ENCODE measurements around the gene PIP5K1A.
A peak's percentile ranks its signal among the peaks of the same experiment; 100 is the strongest.
"Not testable (repeated sequence)": the region's sequence is repeated elsewhere in the genome, so short reads cannot be mapped to it uniquely, and the experiment has no call there.

The PIP5K1A gene

GRCh38 chr1:151192047-151192446, 6.3 kb upstream of the PIP5K1A start:
- no peak for DNase-seq (ENCODE audit: low read depth)

- DNase-seq (ENCODE audit: low read depth): no peak
Measured at GRCh38 chr1:151193304-151193703, 5.0 kb upstream of the PIP5K1A start.

GRCh38 chr1:151193856-151194255, 4.5 kb upstream of the PIP5K1A start:
- no peak for DNase-seq (ENCODE audit: low read depth)

GRCh38 chr1:151194894-151195594, 3.3 kb upstream of the PIP5K1A start:
- peak; percentile 78 for DNase-seq (ENCODE audit: low read depth)

- peak; percentile 79 for DNase-seq (ENCODE audit: low read depth)
Measured at GRCh38 chr1:151196292-151196800, 2.0 kb upstream of the PIP5K1A start.

GRCh38 chr1:151197863-151198253, 494 bp upstream of the PIP5K1A start:
- no peak for DNase-seq (ENCODE audit: low read depth)

GRCh38 chr1:151199873-151200581, 1.7 kb downstream of the PIP5K1A start:
- DNase-seq (ENCODE audit: low read depth): peak; percentile 68

GRCh38 chr1:151205381-151205965, 7.1 kb downstream of the PIP5K1A start:
- DNase-seq (ENCODE audit: low read depth): not testable (repeated sequence)

- peak; percentile 53 for DNase-seq (ENCODE audit: low read depth)
Measured at GRCh38 chr1:151210830-151211229, 12.5 kb downstream of the PIP5K1A start.

- DNase-seq (ENCODE audit: low read depth): no peak
Measured at GRCh38 chr1:151211972-151212705, 13.8 kb downstream of the PIP5K1A start.

- DNase-seq (ENCODE audit: low read depth): no peak
Measured at GRCh38 chr1:151213560-151213959, 15.2 kb downstream of the PIP5K1A start.

GRCh38 chr1:151221616-151222015, 23.3 kb downstream of the PIP5K1A start:
- DNase-seq (ENCODE audit: low read depth): no peak

- no peak for DNase-seq (ENCODE audit: low read depth)
Measured at GRCh38 chr1:151222130-151222529, 23.8 kb downstream of the PIP5K1A start.

- no peak for DNase-seq (ENCODE audit: low read depth)
Measured at GRCh38 chr1:151235235-151235634, 36.9 kb downstream of the PIP5K1A start.

- DNase-seq (ENCODE audit: low read depth): no peak
Measured at GRCh38 chr1:151237678-151238466, 39.5 kb downstream of the PIP5K1A start.

GRCh38 chr1:151238467-151238739, 40.1 kb downstream of the PIP5K1A start:
- peak; percentile 82 for DNase-seq (ENCODE audit: low read depth)

- DNase-seq (ENCODE audit: low read depth): no peak
Measured at GRCh38 chr1:151242442-151242841, 44.1 kb downstream of the PIP5K1A start.

- DNase-seq (ENCODE audit: low read depth): no peak
Measured at GRCh38 chr1:151243683-151244216, 45.4 kb downstream of the PIP5K1A start.

- DNase-seq (ENCODE audit: low read depth): no peak
Measured at GRCh38 chr1:151246786-151247185, 48.4 kb downstream of the PIP5K1A start.

GRCh38 chr1:151251656-151252470, 53.5 kb downstream of the PIP5K1A start:
- DNase-seq (ENCODE audit: low read depth): peak; percentile 36

Data from GM04504 (cell line).